ENCODE measurements around the gene CPEB4.

- TF ChIP-seq EZH2 (IDR thresholded peaks at IDR 0.05) (no peak), POLR2AphosphoS5 (IDR thresholded peaks at IDR 0.05; ENCODE audit: borderline replicate concordance, low read depth, low read length) (no peak), FOXP2 (optimal IDR thresholded peaks at IDR 0.05; ENCODE audit: control extremely low read depth, extremely low read length, insufficient read depth) (no peak)
Observed at GRCh38 chr5:173928871-173929574, 40.9 kb downstream of the CPEB4 start.
